Uterus (tissue), 4 donors: ENCODE measurements around the gene MOB2. TPM values are rescaled to one million over a fixed set of nuclear protein-coding genes. Genes with fewer than 3 reads are reported as not detected.

Experiments
- DNase-seq, 2 donors: peaks; one replicate each; pipeline ENCODE4 v3.0.0-alpha.2; 2019 to 2020
- H3K27ac ChIP-seq, 2 donors: fragments of 200-600 bp; sonication (generic); 1 replicate in 1 of 2; 2 replicates in 1 of 2; pipeline ENCODE4 v1.5.1; 2016 to 2018
- H3K27me3 ChIP-seq, 2 donors: fragments of 200-600 bp; sonication (generic); one replicate each; pipeline ENCODE4 v1.5.1; 2018 to 2019; ENCODE audit warnings: control low read depth in 1 of 2
- H3K36me3 ChIP-seq, 2 donors: fragments of 200-600 bp; sonication (generic); one replicate each; pipeline ENCODE4 v1.5.1; 2019; ENCODE audit warnings: control low read depth in 1 of 2
- H3K4me1 ChIP-seq, 2 donors: fragments of 200-600 bp; sonication (generic); one replicate each; pipeline ENCODE4 v1.5.1; 2018 to 2019; ENCODE audit warnings: control low read depth in 1 of 2
- H3K4me3 ChIP-seq, 2 donors: fragments of 200-600 bp; sonication (generic); 1 replicate in 1 of 2; 2 replicates in 1 of 2; pipeline ENCODE4 v1.5.1; 2018 to 2019; ENCODE audit warnings: mild to moderate bottlenecking in 1 of 2
- H3K9me3 ChIP-seq, 2 donors: fragments of 200-600 bp; sonication (generic); one replicate each; pipeline ENCODE4 v1.5.1; 2019; ENCODE audit warnings: control low read depth in 1 of 2
- POLR2A ChIP-seq, 2 donors: fragments of 450-650 bp; IDR thresholded peaks; one replicate each; pipeline ENCODE4 v1.6.1; 2016; ENCODE audit warnings: antibody characterized with exemption in 2 of 2, mild to moderate bottlenecking in 1 of 2, moderate library complexity in 1 of 2
- intact Hi-C: fragments of 100-400 bp; cut with DNase I; formaldehyde crosslinking; loops from one replicate; pipeline ENCODE4 v1.15.1; 2023; ENCODE audit warnings: low total_unique reads
- total RNA-seq, 4 donors: library from RNA; depleted of rRNA in 3 of 4; stranded (reverse); fragments of >200 nt in 3 of 4; gene quantifications; one replicate each; pipeline versions ENCODE4 v1.1.0 to v1.2.4, GENCODE V29; 2014 to 2023
- TF ChIP-seq, protein P1 (sequence below), 4 experiments: fragments of 200-600 bp in 2 of 4; fragments of 450-650 bp in 2 of 4; sonication (generic) in 2 of 4; IDR thresholded peaks; one replicate each; pipeline ENCODE4 v1.5.1; 2016 to 2019; ENCODE audit warnings: antibody characterized with exemption in 4 of 4, mild to moderate bottlenecking in 2 of 4, moderate library complexity in 1 of 4
- donor health status: DM: yes; HTN: yes; CAD: no.

MOB2 gene
- total RNA-seq, 4 donors from 2014 or later: 17.1 to 72.6 (median 23.6) TPM

DNA sequence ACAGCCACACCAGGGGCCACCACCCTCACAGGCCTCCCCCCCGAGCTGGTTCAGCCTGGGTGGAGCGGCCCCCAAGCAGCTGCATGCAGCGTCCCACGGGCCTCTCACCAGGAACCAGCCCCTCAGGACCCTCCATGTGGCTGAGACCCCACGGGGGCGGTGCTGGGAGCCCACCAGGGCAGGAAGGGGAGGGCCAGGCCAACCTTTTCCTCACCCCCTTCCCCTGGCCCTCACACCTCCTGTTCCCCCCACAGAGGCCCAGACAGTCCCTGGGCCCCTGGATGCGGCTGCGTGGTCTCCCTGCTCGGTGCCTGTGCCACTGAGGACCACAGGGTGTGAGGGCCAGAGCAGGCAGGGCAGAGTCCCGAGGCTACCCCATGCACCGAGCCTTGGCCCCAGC lies 46.5 kb downstream of the MOB2 start:
- H3K27ac ChIP-seq: no peak overlapping the region
- no peak for TF ChIP-seq POLR2A (IDR thresholded peaks at IDR 0.05)
- TF ChIP-seq, protein P1, sequence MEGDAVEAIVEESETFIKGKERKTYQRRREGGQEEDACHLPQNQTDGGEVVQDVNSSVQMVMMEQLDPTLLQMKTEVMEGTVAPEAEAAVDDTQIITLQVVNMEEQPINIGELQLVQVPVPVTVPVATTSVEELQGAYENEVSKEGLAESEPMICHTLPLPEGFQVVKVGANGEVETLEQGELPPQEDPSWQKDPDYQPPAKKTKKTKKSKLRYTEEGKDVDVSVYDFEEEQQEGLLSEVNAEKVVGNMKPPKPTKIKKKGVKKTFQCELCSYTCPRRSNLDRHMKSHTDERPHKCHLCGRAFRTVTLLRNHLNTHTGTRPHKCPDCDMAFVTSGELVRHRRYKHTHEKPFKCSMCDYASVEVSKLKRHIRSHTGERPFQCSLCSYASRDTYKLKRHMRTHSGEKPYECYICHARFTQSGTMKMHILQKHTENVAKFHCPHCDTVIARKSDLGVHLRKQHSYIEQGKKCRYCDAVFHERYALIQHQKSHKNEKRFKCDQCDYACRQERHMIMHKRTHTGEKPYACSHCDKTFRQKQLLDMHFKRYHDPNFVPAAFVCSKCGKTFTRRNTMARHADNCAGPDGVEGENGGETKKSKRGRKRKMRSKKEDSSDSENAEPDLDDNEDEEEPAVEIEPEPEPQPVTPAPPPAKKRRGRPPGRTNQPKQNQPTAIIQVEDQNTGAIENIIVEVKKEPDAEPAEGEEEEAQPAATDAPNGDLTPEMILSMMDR (IDR thresholded peaks at IDR 0.05): no peak
- H3K9me3 ChIP-seq: no peaks in the 10 kb centered on the region
- H3K27me3 ChIP-seq: peaks cover 0 to 8% of the 10 kb centered on the region in 2 donors
- H3K36me3 ChIP-seq: no peaks in the 10 kb centered on the region
- no peak overlapping the region for H3K4me3 ChIP-seq
- H3K4me1 ChIP-seq: peaks cover 0 to 7% of the 10 kb centered on the region in 2 donors
- DNase-seq: no peak
- intact Hi-C loops: no loop called here

DNA sequence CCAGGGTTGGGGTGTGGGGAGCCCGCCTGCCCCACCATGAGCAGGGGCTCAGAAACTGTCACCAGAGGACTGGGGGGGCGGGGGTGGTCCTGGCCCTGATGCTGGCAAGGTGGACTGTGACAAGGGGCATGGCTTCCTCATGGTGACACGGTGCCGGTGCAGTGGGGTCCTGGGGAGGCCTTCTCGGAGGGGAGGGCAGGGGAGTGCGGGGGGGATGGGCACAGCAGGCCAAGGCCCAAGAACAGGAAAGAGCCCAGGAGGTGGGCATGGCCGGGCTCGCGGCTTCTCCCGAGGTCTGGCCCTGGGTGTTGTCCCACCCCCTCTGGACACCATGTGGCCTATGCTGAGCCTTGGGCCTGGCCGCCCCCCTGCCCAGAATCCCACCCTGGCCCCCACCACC lies 47.2 kb downstream of the MOB2 start:
- no peaks in the 10 kb centered on the region for H3K36me3 ChIP-seq
- H3K9me3 ChIP-seq: no peaks in the 10 kb centered on the region
- intact Hi-C loops: no loop called here
- no peak overlapping the region for H3K27ac ChIP-seq
- no peak for DNase-seq
- TF ChIP-seq, protein P1 (IDR thresholded peaks at IDR 0.05): no peak
- TF ChIP-seq POLR2A (IDR thresholded peaks at IDR 0.05): no peak
- H3K27me3 ChIP-seq: peaks cover 0 to 8% of the 10 kb centered on the region in 2 donors
- no peak overlapping the region for H3K4me3 ChIP-seq
- peaks cover 0 to 7% of the 10 kb centered on the region in 2 donors for H3K4me1 ChIP-seq

DNA sequence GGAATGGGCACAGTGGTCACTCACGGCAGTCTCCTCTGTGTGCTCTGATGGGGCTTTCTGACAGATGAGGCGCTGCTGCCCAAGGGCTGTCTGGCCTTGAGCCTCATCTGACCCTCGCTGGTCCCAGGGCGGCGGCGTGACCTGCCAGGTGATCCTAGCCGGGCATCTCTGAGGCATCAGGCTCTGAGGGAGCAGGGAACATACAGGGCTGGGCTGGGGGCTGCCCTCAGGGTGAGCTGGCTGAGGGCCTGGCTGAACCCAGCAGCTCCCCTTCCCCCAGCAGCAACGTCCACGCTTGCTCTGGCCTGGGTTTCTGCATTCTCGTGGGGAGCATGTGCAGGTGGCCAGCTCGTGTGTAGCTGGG lies 47.6 kb downstream of the MOB2 start:
- Histone ChIP-seq H3K27me3 (peaks cover 0 to 8% of the 10 kb centered on the region in 2 donors), H3K4me3 (no peak overlapping the region), H3K4me1 (peaks cover 0 to 7% of the 10 kb centered on the region in 2 donors), H3K9me3 (no peaks in the 10 kb centered on the region), H3K27ac (no peak overlapping the region), H3K36me3 (no peaks in the 10 kb centered on the region)
- no peak for DNase-seq
- no peak for TF ChIP-seq POLR2A (IDR thresholded peaks at IDR 0.05)
- intact Hi-C loops: no loop called here

DNA sequence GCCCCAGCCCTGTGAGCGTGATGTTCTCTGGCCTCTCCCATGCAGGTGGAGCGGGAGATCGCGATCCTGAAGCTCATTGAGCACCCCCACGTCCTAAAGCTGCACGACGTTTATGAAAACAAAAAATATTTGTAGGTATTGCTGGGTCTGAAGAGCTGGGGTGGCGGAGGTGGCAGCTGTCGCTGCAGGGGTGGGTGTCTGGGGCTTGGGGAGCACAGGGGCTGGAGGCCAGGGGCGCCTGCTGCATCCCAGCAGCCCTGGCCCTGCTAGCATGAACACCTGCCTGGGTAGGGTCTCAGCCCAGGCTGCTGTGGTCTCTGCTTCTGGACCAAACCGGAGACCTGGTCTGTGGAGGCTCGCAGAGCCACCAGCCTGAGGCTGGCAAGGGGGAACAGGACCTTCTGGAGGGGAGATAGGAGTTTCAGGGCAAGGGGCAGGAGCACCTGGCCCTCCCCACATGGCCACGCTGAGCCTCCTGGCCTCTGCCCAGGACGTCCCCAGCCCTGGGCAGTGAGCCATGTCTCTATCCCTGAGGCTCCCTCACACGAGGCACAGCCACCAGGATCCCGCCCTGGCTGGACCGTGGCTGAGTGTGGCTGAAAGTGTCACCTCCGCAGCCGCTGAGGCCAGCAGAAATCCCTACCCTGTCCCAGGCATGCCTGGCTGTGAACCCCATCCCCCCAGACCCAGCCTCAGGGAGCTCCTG lies 48.2 kb downstream of the MOB2 start:
- no peak for DNase-seq
- H3K4me3 ChIP-seq: no peak overlapping the region
- H3K27ac ChIP-seq: no peak overlapping the region
- H3K36me3 ChIP-seq: no peaks in the 10 kb centered on the region
- intact Hi-C loops: no loop called here
- H3K4me1 ChIP-seq: peaks cover 0 to 7% of the 10 kb centered on the region in 2 donors
- peaks cover 0 to 8% of the 10 kb centered on the region in 2 donors for H3K27me3 ChIP-seq
- TF ChIP-seq, protein P1 (IDR thresholded peaks at IDR 0.05): no peak
- TF ChIP-seq POLR2A (IDR thresholded peaks at IDR 0.05): no peak
- no peaks in the 10 kb centered on the region for H3K9me3 ChIP-seq

DNA sequence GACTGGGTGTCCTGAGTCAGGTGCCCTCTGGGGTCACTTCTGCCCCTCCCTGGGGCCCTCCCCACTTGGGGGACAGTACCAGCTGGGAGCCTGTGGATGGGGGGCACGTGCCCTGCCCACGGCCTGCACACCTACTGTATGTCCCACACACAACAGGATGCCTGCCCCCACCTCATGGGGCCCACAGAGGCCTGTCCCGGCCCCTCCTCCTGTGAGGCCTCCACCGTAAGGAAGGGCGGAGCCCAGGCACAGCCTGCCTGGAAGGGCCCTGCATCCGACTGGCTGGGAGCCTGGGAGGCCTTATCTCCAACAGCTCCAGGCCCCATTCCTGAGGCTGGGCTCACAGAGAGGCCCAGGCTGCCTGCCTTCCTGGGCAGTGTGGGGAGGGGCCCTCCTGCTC lies 49.1 kb downstream of the MOB2 start:
- intact Hi-C loops: no loop called here
- no peak overlapping the region for H3K4me3 ChIP-seq
- no peaks in the 10 kb centered on the region for H3K36me3 ChIP-seq
- H3K9me3 ChIP-seq: no peaks in the 10 kb centered on the region
- no peak for DNase-seq
- peaks cover 0 to 7% of the 10 kb centered on the region in 2 donors for H3K4me1 ChIP-seq
- TF ChIP-seq POLR2A (IDR thresholded peaks at IDR 0.05): no peak
- TF ChIP-seq, protein P1 (IDR thresholded peaks at IDR 0.05): no peak
- no peak overlapping the region for H3K27ac ChIP-seq
- peaks cover 0 to 8% of the 10 kb centered on the region in 2 donors for H3K27me3 ChIP-seq
